ENCODE data around the gene NTS. TPM values are rescaled to one million over a fixed set of nuclear protein-coding genes. Genes with fewer than 3 reads are reported as not detected.

Gene NTS
- total RNA-seq, 1 experiment from 2014 or later = 5.1 TPM

- H2BK15ac ChIP-seq (ENCODE audit: low read depth, low read length) = no peak overlapping the region
- Mint-ChIP-seq H3K36me3 (ENCODE audit: insufficient read depth in 1 of 3, low read depth in 3 of 3) (no peaks in the 10 kb centered on the region; a peak in 1 of 7 replicates), H3K27ac (0 out of 7 replicates have a peak overlapping the region, but pooled peaks of 1 of the 3 experiments have one; percentile 24), H3K27me3 (ENCODE audit: low read depth) (no peaks in the 10 kb centered on the region), H3K4me1 (peaks cover 18 to 24% of the 10 kb centered on the region in 2 experiments), H3K4me3 (no peak overlapping the region), H3K9me3 (no peaks in the 10 kb centered on the region)
- H2BK12ac ChIP-seq (ENCODE audit: insufficient read length, low read depth, low read length) = no peak overlapping the region
- no peaks in the 10 kb centered on the region for H3K9me3 ChIP-seq (ENCODE audit: control insufficient read depth, low read depth, low read length)
- DNase-seq = no peak
- no peaks in the 10 kb centered on the region; the same call in 1 of the 2 replicates for H3K4me1 ChIP-seq (ENCODE audit: insufficient read depth, low read length)
- no CpG with 5 or more reads among the region's 3 CpGs for WGBS (ENCODE audit: extremely low coverage, insufficient read length, low lambda C conversion rate)
- no peak overlapping the region for H4K91ac ChIP-seq (ENCODE audit: insufficient read length, low read depth, low read length)
- H3K4me2 ChIP-seq (ENCODE audit: insufficient read depth, insufficient read length, low read length) = no peak overlapping the region
- no peak overlapping the region for H4K8ac ChIP-seq (replicated peaks; ENCODE audit: insufficient read length, low read depth, low read length)
- H3K27me3 ChIP-seq (ENCODE audit: insufficient read depth, low read length) = no peaks in the 10 kb centered on the region
- no peaks in the 10 kb centered on the region for H3K23me2 ChIP-seq (ENCODE audit: insufficient read length, low read depth, low read length, poor library complexity, severe bottlenecking)
- H2BK5ac ChIP-seq (ENCODE audit: insufficient read length, low read length) = no peak overlapping the region
- no peaks in the 10 kb centered on the region for H3K79me1 ChIP-seq (ENCODE audit: insufficient read depth, low read depth, low read length, poor library complexity, severe bottlenecking)
- H3K18ac ChIP-seq (ENCODE audit: insufficient read length, low read depth, low read length) = no peak overlapping the region
- H3K23ac ChIP-seq (ENCODE audit: insufficient read length, low read depth, low read length) = no peak overlapping the region
- no peak for TF ChIP-seq CTCF (conservative IDR thresholded peaks at IDR 0.05)
- no peaks in the 10 kb centered on the region for H4K20me1 ChIP-seq (ENCODE audit: control insufficient read depth, insufficient read depth, insufficient read length)
- no peak overlapping the region for H3K14ac ChIP-seq (ENCODE audit: insufficient read depth, low read length)
- no peak overlapping the region for H2AFZ ChIP-seq (ENCODE audit: low read length)
- H3K4ac ChIP-seq (ENCODE audit: low read depth, low read length) = no peak overlapping the region
- no peak overlapping the region for H2AK5ac ChIP-seq (ENCODE audit: insufficient read length, low read length)
- no peak overlapping the region for H3T11ph ChIP-seq (ENCODE audit: low read length)
- no peak overlapping the region for H3K9ac ChIP-seq (ENCODE audit: extremely low read depth, insufficient read length, low read length)
- no peaks in the 10 kb centered on the region for H3K79me2 ChIP-seq (ENCODE audit: insufficient read depth, low read length)
- H2BK120ac ChIP-seq (ENCODE audit: low read depth, low read length, poor library complexity, severe bottlenecking) = no peak overlapping the region
- no peak overlapping the region for H4K5ac ChIP-seq (ENCODE audit: insufficient read length, low read depth, low read length)
- no peak overlapping the region for H3K27ac ChIP-seq (ENCODE audit: insufficient read length, low read depth, low read length)
- no peak overlapping the region for H3K56ac ChIP-seq (ENCODE audit: insufficient read length, low read depth, low read length)
- no peak overlapping the region for H2BK20ac ChIP-seq (ENCODE audit: low read depth, low read length, poor library complexity, severe bottlenecking)
Measured at GRCh38 chr12:85877459-85877858, 3.4 kb downstream of the NTS start.
